Lower lobe of right lung (tissue), 2 donors: ENCODE data around the gene SLC31A1. TPM values are rescaled to one million over a fixed set of nuclear protein-coding genes. Genes with fewer than 3 reads are reported as not detected.
A peak's percentile ranks its signal among the peaks of the same experiment; 100 is the strongest.

ENCODE experiments used
- ATAC-seq, 2 donors: fragments of 200-7000 bp; cut with Tn5 transposase; one replicate each; pipeline ENCODE4 v1.9.1; 2020 to 2022; ENCODE audit warnings: mild to moderate bottlenecking in 2 of 2, moderate library complexity in 2 of 2
- DNase-seq: peaks from one replicate; pipeline ENCODE4 v3.0.0-alpha.2; 2020
- H3K27ac ChIP-seq: fragments of 200-600 bp; one replicate; pipeline ENCODE4 v1.8.0; 2022
- H3K27me3 ChIP-seq: fragments of 200-600 bp; one replicate; pipeline ENCODE4 v1.8.0; 2022; ENCODE audit warnings: low read depth
- H3K36me3 ChIP-seq: fragments of 200-600 bp; one replicate; pipeline ENCODE4 v1.8.0; 2022; ENCODE audit warnings: mild to moderate bottlenecking
- H3K4me1 ChIP-seq: fragments of 200-600 bp; one replicate; pipeline ENCODE4 v1.8.0; 2022
- H3K4me3 ChIP-seq: fragments of 200-600 bp; one replicate; pipeline ENCODE4 v1.8.0; 2022; ENCODE audit warnings: mild to moderate bottlenecking
- H3K9me3 ChIP-seq: fragments of 200-600 bp; one replicate; pipeline ENCODE4 v1.8.0; 2022
- CTCF ChIP-seq: fragments of 200-600 bp; IDR thresholded peaks from one replicate; pipeline ENCODE4 v1.8.0; 2022; ENCODE audit warnings: antibody characterized with exemption, mild to moderate bottlenecking
- intact Hi-C: fragments of 100-400 bp; cut with DNase I; formaldehyde crosslinking; loops from one replicate; pipeline ENCODE4 v1.11.0; 2022
- total RNA-seq: library from RNA; stranded (reverse); fragmentation: NEBNext Ultra II Directional; extraction: Animal tissue kit (Norgen Biotek cat#: 25700); gene quantifications from one replicate; pipeline ENCODE4 v1.2.1, GENCODE V29; 2021
- donor health status: DM: no; HTN: yes; CAD: no; lungs with severe emphysema.

The SLC31A1 gene
- total RNA-seq, 1 donor from 2014 or later, result 48.4 TPM

GRCh38 chr9:113186137-113186755, 35.1 kb upstream of the SLC31A1 start:
- H3K36me3 ChIP-seq, result peaks cover 90% of the 10 kb centered on the region

DNA sequence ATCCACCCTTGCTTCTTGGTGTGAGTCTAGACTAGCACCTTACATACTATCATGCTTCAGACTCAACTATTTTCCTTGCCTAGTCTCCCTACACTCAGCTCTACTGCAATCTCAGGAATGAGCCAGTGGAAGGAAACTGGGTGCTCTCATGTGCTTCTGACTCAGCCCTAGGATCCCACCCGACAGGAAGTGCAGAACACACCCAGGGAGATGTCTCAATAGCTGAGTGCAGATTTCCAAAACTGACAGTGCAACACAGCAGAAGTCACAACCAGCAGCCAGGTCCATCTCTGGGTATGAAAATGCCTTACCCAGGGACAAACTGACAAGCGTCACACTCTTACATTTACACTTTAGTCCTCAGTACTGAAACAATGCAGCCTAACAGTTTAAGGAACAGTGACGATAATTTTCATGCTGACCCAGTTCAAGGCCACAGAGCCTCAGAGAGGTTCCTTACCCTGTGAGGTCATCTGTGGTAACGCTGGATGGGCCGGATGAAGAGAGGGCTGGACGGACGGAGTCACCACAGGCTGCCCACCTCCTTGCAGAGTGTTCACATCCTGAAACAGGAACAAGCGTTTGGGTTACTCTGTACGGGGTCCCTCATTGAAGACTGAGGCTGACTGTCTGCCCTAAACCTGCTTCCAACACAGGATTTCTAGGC, 33.3 kb upstream of the SLC31A1 start:
- H3K27ac ChIP-seq, result peak overlapping the region; percentile 70
- peak; percentile 70 for DNase-seq
- intact Hi-C loops, result no loop called here

More at GRCh38 chr9:113186137-113186755, 35.1 kb upstream of the SLC31A1 start:
- Histone ChIP-seq H3K4me1 (peaks cover 6% of the 10 kb centered on the region), H3K27ac (peak overlapping the region; percentile 70), H3K9me3 (no peaks in the 10 kb centered on the region), H3K27me3 (no peaks in the 10 kb centered on the region), H3K4me3 (peak overlapping the region; percentile 40)
- intact Hi-C loops, result no loop called here
- no peak for ATAC-seq
- DNase-seq, result no peak
- TF ChIP-seq CTCF, result no peak

DNA sequence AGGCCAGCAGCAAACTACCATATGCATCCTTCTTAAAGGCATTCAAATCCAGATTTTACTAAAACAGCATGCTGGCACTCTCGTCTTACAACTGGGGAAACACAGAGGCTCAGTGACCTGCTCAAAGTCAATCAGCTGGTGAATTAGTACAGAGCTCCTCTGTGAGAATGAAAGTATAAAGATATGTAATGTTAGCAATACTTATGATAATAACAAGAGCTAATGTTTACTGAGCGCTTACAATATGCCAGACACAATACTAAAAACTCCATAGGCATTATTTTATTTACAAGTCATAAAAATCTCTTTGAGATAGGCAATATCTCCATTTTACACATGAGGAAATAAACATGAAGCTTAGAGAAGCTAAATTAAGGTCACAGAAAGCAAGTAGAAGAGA, 28.9 kb upstream of the SLC31A1 start:
- Histone ChIP-seq H3K27me3 (no peaks in the 10 kb centered on the region), H3K9me3 (no peaks in the 10 kb centered on the region), H3K36me3 (peaks cover 88% of the 10 kb centered on the region)

More for the DNA sequence above, 33.3 kb upstream of the SLC31A1 start:
- Histone ChIP-seq H3K27me3 (no peaks in the 10 kb centered on the region), H3K36me3 (peaks cover 90% of the 10 kb centered on the region), H3K9me3 (no peaks in the 10 kb centered on the region), H3K4me3 (peak overlapping the region; percentile 40), H3K4me1 (peaks cover 6% of the 10 kb centered on the region)
- peak; percentile 88 to 94 for ATAC-seq
- TF ChIP-seq CTCF, result no peak

GRCh38 chr9:113199683-113200329, 21.5 kb upstream of the SLC31A1 start:
- no peak overlapping the region for H3K4me3 ChIP-seq
- H3K27ac ChIP-seq, result no peak overlapping the region
- no peaks in the 10 kb centered on the region for H3K9me3 ChIP-seq
- no peaks in the 10 kb centered on the region for H3K27me3 ChIP-seq
- H3K36me3 ChIP-seq, result peaks cover 91% of the 10 kb centered on the region
- no peak for TF ChIP-seq CTCF
- ATAC-seq, result no peak
- no peaks in the 10 kb centered on the region for H3K4me1 ChIP-seq
- intact Hi-C loops, result no loop called here
- no peak for DNase-seq

More for the DNA sequence above, 28.9 kb upstream of the SLC31A1 start:
- DNase-seq, result no peak
- no peak for TF ChIP-seq CTCF
- H3K4me3 ChIP-seq, result no peak overlapping the region
- no peak overlapping the region for H3K27ac ChIP-seq
- intact Hi-C loops, result no loop called here
- no peak for ATAC-seq
- peaks cover 6% of the 10 kb centered on the region for H3K4me1 ChIP-seq

DNA sequence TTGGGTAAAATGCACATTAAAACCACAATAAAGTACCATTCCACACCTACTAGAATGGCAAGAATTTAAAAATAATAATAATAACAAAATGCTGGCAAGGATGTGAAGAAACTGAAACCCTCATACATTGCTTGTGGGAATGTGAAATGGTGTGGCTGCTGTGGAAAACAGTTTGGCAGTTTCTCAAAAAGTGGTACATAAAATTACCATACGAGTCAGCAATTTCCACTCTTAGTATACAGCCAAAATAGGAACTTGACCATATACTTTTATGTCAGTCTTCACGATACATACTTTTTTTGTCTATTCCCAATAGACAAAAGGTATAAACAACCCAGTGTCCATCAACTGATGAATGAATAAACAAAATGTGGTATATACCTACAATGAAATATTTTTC, 15.9 kb upstream of the SLC31A1 start:
- no peak for TF ChIP-seq CTCF
- Histone ChIP-seq H3K9me3 (no peaks in the 10 kb centered on the region), H3K4me1 (peaks cover 14% of the 10 kb centered on the region), H3K27ac (no peak overlapping the region), H3K27me3 (no peaks in the 10 kb centered on the region), H3K36me3 (peaks cover 91% of the 10 kb centered on the region), H3K4me3 (no peak overlapping the region)
- ATAC-seq (no peak), DNase-seq (no peak)
- intact Hi-C loops, result no loop called here
